ENCODE measurements around the gene SERTAD2. TPM values are rescaled to one million over a fixed set of nuclear protein-coding genes. Genes with fewer than 3 reads are reported as not detected.

The SERTAD2 gene
- polyA plus RNA-seq, 1 experiment = 6.2 TPM

DNA sequence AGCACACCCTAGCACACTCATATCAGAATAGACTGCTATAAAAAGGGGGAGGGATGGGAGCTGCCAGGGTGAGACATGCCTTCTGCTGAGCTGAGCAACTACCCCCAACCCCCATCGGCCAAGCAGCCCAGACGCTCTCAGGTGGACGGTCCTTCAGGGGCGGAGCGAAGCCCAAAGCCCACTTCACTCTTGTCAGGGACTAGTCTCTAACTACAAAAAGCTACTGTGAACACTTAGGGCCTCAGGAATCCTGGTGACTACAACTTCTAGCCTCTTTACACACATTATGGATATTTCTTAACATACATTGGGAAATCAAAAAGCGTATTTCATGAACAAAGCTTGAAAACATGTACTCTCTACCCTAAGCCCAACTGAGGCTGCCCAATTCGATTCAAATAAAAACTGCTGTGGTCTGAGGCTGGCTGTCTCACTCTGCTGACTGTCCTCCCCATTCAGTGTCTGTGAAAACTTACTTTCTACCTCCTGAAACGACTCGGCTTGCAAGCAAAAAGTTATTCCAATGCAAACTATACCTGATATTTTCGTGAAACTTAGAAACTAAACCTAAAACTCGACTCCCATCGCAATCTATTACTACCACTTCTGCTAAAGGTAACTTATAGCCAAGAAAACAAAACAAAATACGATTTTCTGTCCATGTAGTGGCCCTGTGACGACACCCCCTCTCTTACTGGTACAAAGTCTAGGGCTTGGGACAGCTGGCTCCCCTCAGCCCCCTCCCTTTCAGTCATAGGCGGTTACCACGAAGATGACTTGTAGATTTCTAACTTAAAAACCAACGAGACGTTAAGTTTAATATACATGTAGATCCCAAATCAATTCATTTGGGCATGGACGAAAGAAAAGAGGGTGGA is 1.2 kb downstream of the SERTAD2 start:
- H3K27me3 ChIP-seq (ENCODE audit: control insufficient read depth, insufficient read depth, low read length) = no peaks in the 10 kb centered on the region
- POLR2A ChIA-PET = interaction anchor here (0.5 to 2.8 kb wide), 3 partner anchors 15 to 214 kb away, joined by 4 to 14 read pairs (median 4); no protein-coding TSS in a partner anchor
- no peak for DNase-seq (ENCODE audit: low read depth)
- no peaks in the 10 kb centered on the region for H3K36me3 ChIP-seq (ENCODE audit: control insufficient read depth, insufficient read depth, low read length)
- TF ChIP-seq, protein P1, sequence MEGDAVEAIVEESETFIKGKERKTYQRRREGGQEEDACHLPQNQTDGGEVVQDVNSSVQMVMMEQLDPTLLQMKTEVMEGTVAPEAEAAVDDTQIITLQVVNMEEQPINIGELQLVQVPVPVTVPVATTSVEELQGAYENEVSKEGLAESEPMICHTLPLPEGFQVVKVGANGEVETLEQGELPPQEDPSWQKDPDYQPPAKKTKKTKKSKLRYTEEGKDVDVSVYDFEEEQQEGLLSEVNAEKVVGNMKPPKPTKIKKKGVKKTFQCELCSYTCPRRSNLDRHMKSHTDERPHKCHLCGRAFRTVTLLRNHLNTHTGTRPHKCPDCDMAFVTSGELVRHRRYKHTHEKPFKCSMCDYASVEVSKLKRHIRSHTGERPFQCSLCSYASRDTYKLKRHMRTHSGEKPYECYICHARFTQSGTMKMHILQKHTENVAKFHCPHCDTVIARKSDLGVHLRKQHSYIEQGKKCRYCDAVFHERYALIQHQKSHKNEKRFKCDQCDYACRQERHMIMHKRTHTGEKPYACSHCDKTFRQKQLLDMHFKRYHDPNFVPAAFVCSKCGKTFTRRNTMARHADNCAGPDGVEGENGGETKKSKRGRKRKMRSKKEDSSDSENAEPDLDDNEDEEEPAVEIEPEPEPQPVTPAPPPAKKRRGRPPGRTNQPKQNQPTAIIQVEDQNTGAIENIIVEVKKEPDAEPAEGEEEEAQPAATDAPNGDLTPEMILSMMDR (IDR thresholded peaks at IDR 0.05; ENCODE audit: insufficient read depth, low read depth, low read length) = no peak
- CTCF ChIA-PET = interaction anchor here (0.7 to 2.9 kb wide), 17 partner anchors 8 to 657 kb away, joined by 3 to 16 read pairs (median 4); no protein-coding TSS in a partner anchor
- peak overlapping the region; percentile 76 for H3K4me3 ChIP-seq (ENCODE audit: low read depth, low read length)

DNA sequence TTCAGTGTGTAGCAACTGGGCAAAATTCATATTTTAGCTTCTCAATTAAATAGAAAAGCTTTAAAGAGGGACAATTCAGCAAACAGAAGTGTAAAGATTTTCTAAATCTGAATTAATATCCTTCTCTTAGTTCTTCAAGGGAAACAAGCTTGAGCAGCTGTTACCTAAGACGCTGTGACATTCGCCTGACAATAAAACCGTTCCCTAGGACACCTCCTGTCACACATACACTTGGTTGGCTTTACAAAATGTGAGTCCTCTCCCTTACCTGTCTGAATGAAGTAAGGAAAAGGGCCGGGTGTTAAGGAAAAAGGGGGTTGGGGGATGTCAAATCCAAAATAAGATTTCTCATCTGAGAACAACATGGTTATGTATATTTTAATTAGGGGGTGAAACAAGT is 2.1 kb downstream of the SERTAD2 start:
- POLR2A ChIA-PET = interaction anchor here (0.6 kb wide), 1 partner anchor 215 kb away, joined by 4 read pairs; no protein-coding TSS in a partner anchor
- no peaks in the 10 kb centered on the region for H3K27me3 ChIP-seq (ENCODE audit: control insufficient read depth, insufficient read depth, low read length)
- TF ChIP-seq, protein P1 (IDR thresholded peaks at IDR 0.05; ENCODE audit: insufficient read depth, low read depth, low read length) = no peak
- CTCF ChIA-PET = interaction anchor here (0.7 to 2.9 kb wide), 12 partner anchors 81 to 658 kb away, joined by 3 to 11 read pairs (median 3); no protein-coding TSS in a partner anchor
- DNase-seq (ENCODE audit: low read depth) = no peak
- no peak overlapping the region for H3K4me3 ChIP-seq (ENCODE audit: low read depth, low read length)
- no peaks in the 10 kb centered on the region for H3K36me3 ChIP-seq (ENCODE audit: control insufficient read depth, insufficient read depth, low read length)

DNA sequence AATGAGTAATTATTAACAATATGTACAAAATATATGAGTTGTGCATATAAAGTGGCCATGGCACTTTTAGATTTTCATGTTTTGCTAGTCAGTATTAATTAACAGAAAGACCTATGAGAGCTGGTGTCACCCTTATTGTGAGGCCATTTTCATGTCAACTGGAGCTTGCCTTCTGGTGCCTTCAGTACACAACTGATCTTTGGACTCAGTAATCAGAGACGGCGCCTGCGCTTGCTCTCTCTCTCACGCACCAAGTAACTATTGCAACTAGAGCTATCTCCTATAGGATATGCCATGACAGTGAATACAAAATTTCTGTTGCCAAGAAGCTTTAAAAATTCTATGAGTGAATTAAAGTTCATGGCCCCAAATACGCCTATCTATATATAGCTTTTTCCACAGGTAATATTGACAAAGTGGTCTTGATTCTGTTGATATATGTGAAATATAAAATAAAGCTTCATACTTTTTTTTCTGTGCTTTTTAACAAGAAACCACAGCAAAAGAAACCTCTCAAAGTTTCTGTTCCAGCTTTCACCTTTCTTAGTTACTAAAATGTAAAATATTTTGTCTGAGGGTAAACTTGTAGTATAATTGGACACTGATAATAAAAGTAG is 2.9 kb downstream of the SERTAD2 start:
- Histone ChIP-seq H3K36me3 (ENCODE audit: control insufficient read depth, insufficient read depth, low read length) (no peaks in the 10 kb centered on the region), H3K27me3 (ENCODE audit: control insufficient read depth, insufficient read depth, low read length) (no peaks in the 10 kb centered on the region), H3K4me3 (ENCODE audit: low read depth, low read length) (no peak overlapping the region)
- CTCF ChIA-PET = interaction anchor here (0.7 to 2.9 kb wide), 7 partner anchors 80 to 222 kb away, joined by 3 to 11 read pairs (median 3); no protein-coding TSS in a partner anchor
- TF ChIP-seq, protein P1 (IDR thresholded peaks at IDR 0.05; ENCODE audit: insufficient read depth, low read depth, low read length) = no peak
- DNase-seq (ENCODE audit: low read depth) = no peak
- POLR2A ChIA-PET = interaction anchor here (0.6 kb wide), 1 partner anchor 99 kb away, joined by 3 read pairs; no protein-coding TSS in a partner anchor

DNA sequence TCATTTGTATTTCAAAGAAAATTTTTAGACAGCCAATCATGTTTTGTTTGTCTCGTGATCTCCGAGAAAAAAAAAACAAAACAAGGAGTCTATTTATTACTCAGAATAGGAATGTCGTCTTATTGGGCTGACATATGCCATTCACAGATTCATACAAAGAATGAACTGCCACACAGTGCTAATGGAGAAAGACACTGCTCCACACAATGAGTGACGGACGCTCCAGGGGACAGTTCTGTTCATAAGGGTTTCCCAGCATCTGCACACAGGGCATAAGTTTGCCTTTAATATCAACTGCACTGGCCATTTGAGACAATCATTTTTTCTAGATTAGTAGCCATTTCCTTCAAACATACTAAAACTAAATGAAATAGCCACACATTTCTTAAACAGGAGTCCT is 3.4 kb downstream of the SERTAD2 start:
- Histone ChIP-seq H3K4me3 (ENCODE audit: low read depth, low read length) (no peak overlapping the region), H3K36me3 (ENCODE audit: control insufficient read depth, insufficient read depth, low read length) (no peaks in the 10 kb centered on the region), H3K27me3 (ENCODE audit: control insufficient read depth, insufficient read depth, low read length) (no peaks in the 10 kb centered on the region)
- ChIA-PET POLR2A (no interaction called here), CTCF (interaction anchor here (1.0 to 2.9 kb wide), 6 partner anchors 12 to 223 kb away, joined by 3 to 11 read pairs (median 4); no protein-coding TSS in a partner anchor)
- DNase-seq (ENCODE audit: low read depth) = no peak
- TF ChIP-seq, protein P1 (IDR thresholded peaks at IDR 0.05; ENCODE audit: insufficient read depth, low read depth, low read length) = no peak

DNA sequence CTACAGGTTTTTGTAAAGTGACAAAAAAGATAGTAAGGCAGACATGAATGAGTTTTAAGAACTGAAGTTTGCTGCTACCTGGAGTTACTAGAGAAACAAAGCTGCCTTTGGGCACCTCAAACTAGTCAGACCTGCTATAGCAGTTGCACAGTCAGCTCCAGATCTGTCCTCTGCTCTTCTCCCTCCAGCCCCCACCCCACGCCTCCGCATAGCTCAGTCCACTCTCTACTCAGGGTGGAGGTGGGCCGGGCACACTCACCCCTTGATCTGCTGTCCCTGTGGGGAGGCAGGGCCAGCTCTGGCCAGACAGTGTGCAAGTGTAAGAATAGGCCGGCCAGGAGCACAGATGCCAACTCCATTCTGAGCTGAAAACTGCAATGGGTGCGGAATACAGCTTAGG is 4.1 kb downstream of the SERTAD2 start:
- CTCF ChIA-PET = interaction anchor here (0.5 to 1.4 kb wide), 12 partner anchors 13 to 224 kb away, joined by 3 to 6 read pairs (median 4); no protein-coding TSS in a partner anchor
- POLR2A ChIA-PET = no interaction called here
- Histone ChIP-seq H3K27me3 (ENCODE audit: control insufficient read depth, insufficient read depth, low read length) (no peaks in the 10 kb centered on the region), H3K4me3 (ENCODE audit: low read depth, low read length) (no peak overlapping the region), H3K36me3 (ENCODE audit: control insufficient read depth, insufficient read depth, low read length) (no peaks in the 10 kb centered on the region)
- TF ChIP-seq, protein P1 (IDR thresholded peaks at IDR 0.05; ENCODE audit: insufficient read depth, low read depth, low read length) = no peak
- no peak for DNase-seq (ENCODE audit: low read depth)
